DMS79 treated with DMSO at 0.1 percent for 48 hours (cell line): ENCODE measurements around the gene PAPPA.

Source experiments
- DNase-seq: peaks from one replicate; lab custom pipeline; 2025; lab: John Stamatoyannopoulos, UW

PAPPA gene

GRCh38 chr9:116187570-116188170 lies 34.1 kb downstream of the PAPPA start:
- no peak for DNase-seq

GRCh38 chr9:116189683-116190082 lies 36.1 kb downstream of the PAPPA start:
- no peak for DNase-seq

- no peak for DNase-seq
Measured at GRCh38 chr9:116190637-116191396, 37.2 kb downstream of the PAPPA start.

GRCh38 chr9:116191576-116192415 lies 38.2 kb downstream of the PAPPA start:
- no peak for DNase-seq

- no peak for DNase-seq
Measured at GRCh38 chr9:116193636-116194035, 40.0 kb downstream of the PAPPA start.

GRCh38 chr9:116196806-116197205 lies 43.2 kb downstream of the PAPPA start:
- no peak for DNase-seq

- no peak for DNase-seq
Measured at GRCh38 chr9:116198344-116198743, 44.8 kb downstream of the PAPPA start.

GRCh38 chr9:116202219-116202912 lies 48.8 kb downstream of the PAPPA start:
- no peak for DNase-seq

GRCh38 chr9:116204252-116204882 lies 50.8 kb downstream of the PAPPA start:
- DNase-seq, result no peak

- DNase-seq, result no peak
Measured at GRCh38 chr9:116207371-116208111, 54.0 kb downstream of the PAPPA start.

- no peak for DNase-seq
Measured at GRCh38 chr9:116208417-116209232, 55.0 kb downstream of the PAPPA start.

- no peak for DNase-seq
Measured at GRCh38 chr9:116209414-116210116, 56.0 kb downstream of the PAPPA start.

- no peak for DNase-seq
Measured at GRCh38 chr9:116212986-116213692, 59.5 kb downstream of the PAPPA start.

GRCh38 chr9:116213693-116214047 lies 60.1 kb downstream of the PAPPA start:
- no peak for DNase-seq

- DNase-seq, result no peak
Measured at GRCh38 chr9:116218399-116218798, 64.8 kb downstream of the PAPPA start.

GRCh38 chr9:116219686-116220085 lies 66.1 kb downstream of the PAPPA start:
- DNase-seq, result peak; percentile 97

GRCh38 chr9:116223926-116224325 lies 70.3 kb downstream of the PAPPA start:
- no peak for DNase-seq

GRCh38 chr9:116230051-116230632 lies 76.6 kb downstream of the PAPPA start:
- no peak for DNase-seq
